ENCODE measurements around the gene WNT11. TPM values are rescaled to one million over a fixed set of nuclear protein-coding genes. Genes with fewer than 3 reads are reported as not detected.

Gene WNT11
- total RNA-seq = 6.9 TPM

GRCh38 chr11:76206327-76207081 is at the start of gene WNT11:
TSS of gene WNT11 (minus strand) at chr11:76206502. CDS start at chr11:76206407, 95 bp downstream.
- TF ChIP-seq POLR2A (IDR thresholded peaks at IDR 0.05) = no peak
- no peak for TF ChIP-seq POLR2AphosphoS5 (IDR thresholded peaks at IDR 0.05; ENCODE audit: insufficient read depth in 1 of 2, low read depth in 1 of 2)
- TF ChIP-seq CTCF (IDR thresholded peaks at IDR 0.05) = peak in 1 of 3 experiments; percentile 21
- DNase-seq (ENCODE audit: extremely low spot score in 2 of 2) = no peak
- intact Hi-C loops (cut with DNase I) = no loop called here
- no peaks in the 10 kb centered on the region for H3K27me3 ChIP-seq
- no peaks in the 10 kb centered on the region for H3K36me3 ChIP-seq
- no peaks in the 10 kb centered on the region for H3K9me3 ChIP-seq
- H3K27ac ChIP-seq = no peak within 1 kb of the TSS
- peak within 1 kb of the TSS; percentile 56 to 60 for H3K4me3 ChIP-seq
- peaks cover 51% of the 10 kb centered on the region for H3K4me1 ChIP-seq

GRCh38 chr11:76253416-76253815 is 47.1 kb upstream of the WNT11 start:
- Histone ChIP-seq H3K27ac (no peak overlapping the region), H3K4me1 (no peaks in the 10 kb centered on the region), H3K9me3 (no peaks in the 10 kb centered on the region), H3K27me3 (no peaks in the 10 kb centered on the region), H3K4me3 (no peak overlapping the region), H3K36me3 (no peaks in the 10 kb centered on the region)
- intact Hi-C loops (cut with DNase I) = no loop called here
- TF ChIP-seq POLR2AphosphoS5 (IDR thresholded peaks at IDR 0.05; ENCODE audit: insufficient read depth in 1 of 2, low read depth in 1 of 2) (no peak), CTCF (IDR thresholded peaks at IDR 0.05) (no peak), POLR2A (IDR thresholded peaks at IDR 0.05) (no peak)
- DNase-seq (ENCODE audit: extremely low spot score in 2 of 2) = no peak

GRCh38 chr11:76252631-76253070 is 46.3 kb upstream of the WNT11 start:
- Histone ChIP-seq H3K4me3 (no peak overlapping the region), H3K27me3 (no peaks in the 10 kb centered on the region), H3K4me1 (no peaks in the 10 kb centered on the region), H3K36me3 (no peaks in the 10 kb centered on the region), H3K9me3 (no peaks in the 10 kb centered on the region), H3K27ac (no peak overlapping the region)
- intact Hi-C loops (cut with DNase I) = no loop called here
- no peak for TF ChIP-seq POLR2AphosphoS5 (IDR thresholded peaks at IDR 0.05; ENCODE audit: insufficient read depth in 1 of 2, low read depth in 1 of 2)
- TF ChIP-seq POLR2A (IDR thresholded peaks at IDR 0.05) = no peak
- TF ChIP-seq CTCF (IDR thresholded peaks at IDR 0.05) = no peak
- no peak for DNase-seq (ENCODE audit: extremely low spot score in 2 of 2)

- no peak for DNase-seq (ENCODE audit: extremely low spot score in 2 of 2)
- TF ChIP-seq POLR2A (IDR thresholded peaks at IDR 0.05) = no peak
- no peak for TF ChIP-seq POLR2AphosphoS5 (IDR thresholded peaks at IDR 0.05; ENCODE audit: insufficient read depth in 1 of 2, low read depth in 1 of 2)
- no peak for TF ChIP-seq CTCF (IDR thresholded peaks at IDR 0.05)
- Histone ChIP-seq H3K9me3 (no peaks in the 10 kb centered on the region), H3K27ac (no peak overlapping the region), H3K4me3 (no peak overlapping the region), H3K36me3 (no peaks in the 10 kb centered on the region), H3K4me1 (no peaks in the 10 kb centered on the region), H3K27me3 (no peaks in the 10 kb centered on the region)
- intact Hi-C loops (cut with DNase I) = no loop called here
Observed at GRCh38 chr11:76251576-76251975, 45.3 kb upstream of the WNT11 start.

GRCh38 chr11:76251226-76251575 is 44.9 kb upstream of the WNT11 start:
- Histone ChIP-seq H3K4me3 (no peak overlapping the region), H3K27ac (no peak overlapping the region), H3K4me1 (no peaks in the 10 kb centered on the region), H3K36me3 (no peaks in the 10 kb centered on the region), H3K9me3 (no peaks in the 10 kb centered on the region), H3K27me3 (no peaks in the 10 kb centered on the region)
- no peak for TF ChIP-seq POLR2AphosphoS5 (IDR thresholded peaks at IDR 0.05; ENCODE audit: insufficient read depth in 1 of 2, low read depth in 1 of 2)
- no peak for TF ChIP-seq CTCF (IDR thresholded peaks at IDR 0.05)
- TF ChIP-seq POLR2A (IDR thresholded peaks at IDR 0.05) = no peak
- intact Hi-C loops (cut with DNase I) = no loop called here
- DNase-seq (ENCODE audit: extremely low spot score in 2 of 2) = no peak
